GM04503 (cell line): ENCODE measurements around the gene CNIH1.
"Not testable (repeated sequence)": the region's sequence is repeated elsewhere in the genome, so short reads cannot be mapped to it uniquely, and the experiment has no call there.

Experiments
- DNase-seq: peaks from one replicate; pipeline ENCODE4 v3.0.0-alpha.2; 2012; ENCODE audit warnings: low read depth

CNIH1 gene

GRCh38 chr14:54381821-54382220 lies 59.4 kb downstream of the CNIH1 start:
- DNase-seq: no peak

GRCh38 chr14:54380558-54380957 lies 60.6 kb downstream of the CNIH1 start:
- not testable (repeated sequence) for DNase-seq

DNA sequence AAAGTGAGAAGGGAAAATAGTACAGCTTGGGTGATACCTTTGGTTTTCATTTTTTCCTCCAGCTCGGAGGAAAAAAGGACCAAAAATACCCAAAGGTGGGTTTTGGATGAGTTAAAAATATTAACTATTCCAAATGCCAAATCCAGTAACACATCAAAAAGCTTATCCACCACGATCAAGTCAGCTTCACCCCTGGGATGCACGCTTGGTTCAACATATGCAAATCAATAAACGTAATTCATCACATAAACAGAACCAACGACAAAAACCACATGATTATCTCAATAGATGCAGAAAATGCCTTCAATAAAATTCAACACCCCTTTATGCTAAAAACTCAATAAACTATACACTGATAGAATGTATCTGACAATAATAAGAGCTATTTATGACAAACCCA lies 62.3 kb downstream of the CNIH1 start:
- DNase-seq: not testable (repeated sequence)

- no peak for DNase-seq
These were observed 63.7 kb downstream of the CNIH1 start for GRCh38 chr14:54377501-54377900.

- no peak for DNase-seq
These were observed 66.9 kb downstream of the CNIH1 start for GRCh38 chr14:54374117-54374884.
